Ovary (tissue), 3 donors: ENCODE measurements around the gene AADACL2.

Experiments used
- CTCF ChIP-seq, 3 donors: fragments of 450-650 bp in 2 of 3; fragments of 200-600 bp in 1 of 3; IDR thresholded peaks; one replicate each; pipeline versions ENCODE4 v1.5.1 to v1.8.0; 2016 to 2022; ENCODE audit warnings: antibody characterized with exemption in 3 of 3, mild to moderate bottlenecking in 1 of 3
- POLR2A ChIP-seq: fragments of 450-650 bp; IDR thresholded peaks from one replicate; pipeline ENCODE4 v1.6.1; 2017; ENCODE audit warnings: antibody characterized with exemption, mild to moderate bottlenecking, moderate library complexity
- donor health status: DM: no; HTN: no; CAD: no.

GRCh38 chr3:151686257-151686656 is 47.5 kb upstream of the AADACL2 start:
- TF ChIP-seq CTCF (IDR thresholded peaks at IDR 0.05): no peak
- TF ChIP-seq POLR2A: no peak
